ENCODE data around the gene DCHS1. TPM values are rescaled to one million over a fixed set of nuclear protein-coding genes. Genes with fewer than 3 reads are reported as not detected.

DCHS1 gene
- total and polyA plus RNA-seq, 9 of the 15 experiments (the other 6 are each of a cell fraction or from before 2014, with no cell fraction given): 0.04 to 0.49 (median 0.14) TPM; not detected in 2

- TF ChIP-seq NR2F6 (CRISPR knock-in tag; IDR thresholded peaks at IDR 0.05) (no peak), REST (IDR thresholded peaks at IDR 0.05; ENCODE audit: borderline replicate concordance) (peak; percentile 86), REST (CRISPR knock-in tag; IDR thresholded peaks at IDR 0.05; ENCODE audit: low read depth) (0 out of 2 replicates have a peak, but pooled peaks have one; percentile 44), CHD7 (IDR thresholded peaks at IDR 0.05; ENCODE audit: low read depth, low read length) (no peak), BRF1 (IDR thresholded peaks at IDR 0.05; ENCODE audit: borderline replicate concordance, extremely low read depth, insufficient read length) (no peak), ZC3H8 (IDR thresholded peaks at IDR 0.05) (no peak), NFIX (CRISPR knock-in tag; IDR thresholded peaks at IDR 0.05; ENCODE audit: low read depth) (no peak)
Observed at GRCh38 chr11:6682936-6683861, 27.6 kb upstream of the DCHS1 start, which contains the start of gene MRPL17 (continued).

Data from K562 (cell line).